LNCAP (cell line): Measurements from ENCODE around the gene MINDY4.

Experiments used
- TF ChIP-seq, protein P1 (sequence below): fragments of 450-650 bp; IDR thresholded peaks from 2 replicates; pipeline ENCODE4 v1.5.1; 2017; ENCODE audit warnings: mild to moderate bottlenecking

The MINDY4 gene

DNA sequence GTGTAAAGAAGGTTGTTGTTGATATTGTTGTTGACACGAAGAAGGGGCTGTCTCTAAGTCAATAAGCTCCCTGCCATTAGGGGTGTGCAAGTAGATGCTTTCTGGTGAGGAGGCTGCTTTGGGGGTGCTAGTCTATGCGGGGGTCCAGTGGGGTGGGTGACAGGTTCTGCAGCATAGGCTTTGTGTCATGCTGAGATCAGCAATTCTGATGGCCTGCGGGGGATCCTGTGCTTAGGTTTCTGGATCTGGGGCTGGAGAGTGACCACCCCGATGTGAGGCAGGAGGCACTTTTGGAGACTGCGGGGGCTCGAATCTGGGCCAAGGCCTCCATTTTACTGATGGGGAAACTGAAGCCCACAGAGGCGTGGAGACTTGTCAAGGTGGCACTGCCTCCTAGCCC, 145.6 kb downstream of the MINDY4 start:
- TF ChIP-seq, protein P1, sequence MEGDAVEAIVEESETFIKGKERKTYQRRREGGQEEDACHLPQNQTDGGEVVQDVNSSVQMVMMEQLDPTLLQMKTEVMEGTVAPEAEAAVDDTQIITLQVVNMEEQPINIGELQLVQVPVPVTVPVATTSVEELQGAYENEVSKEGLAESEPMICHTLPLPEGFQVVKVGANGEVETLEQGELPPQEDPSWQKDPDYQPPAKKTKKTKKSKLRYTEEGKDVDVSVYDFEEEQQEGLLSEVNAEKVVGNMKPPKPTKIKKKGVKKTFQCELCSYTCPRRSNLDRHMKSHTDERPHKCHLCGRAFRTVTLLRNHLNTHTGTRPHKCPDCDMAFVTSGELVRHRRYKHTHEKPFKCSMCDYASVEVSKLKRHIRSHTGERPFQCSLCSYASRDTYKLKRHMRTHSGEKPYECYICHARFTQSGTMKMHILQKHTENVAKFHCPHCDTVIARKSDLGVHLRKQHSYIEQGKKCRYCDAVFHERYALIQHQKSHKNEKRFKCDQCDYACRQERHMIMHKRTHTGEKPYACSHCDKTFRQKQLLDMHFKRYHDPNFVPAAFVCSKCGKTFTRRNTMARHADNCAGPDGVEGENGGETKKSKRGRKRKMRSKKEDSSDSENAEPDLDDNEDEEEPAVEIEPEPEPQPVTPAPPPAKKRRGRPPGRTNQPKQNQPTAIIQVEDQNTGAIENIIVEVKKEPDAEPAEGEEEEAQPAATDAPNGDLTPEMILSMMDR: no peak

GRCh38 chr7:30917216-30917893, 146.1 kb downstream of the MINDY4 start:
- TF ChIP-seq, protein P1: no peak

DNA sequence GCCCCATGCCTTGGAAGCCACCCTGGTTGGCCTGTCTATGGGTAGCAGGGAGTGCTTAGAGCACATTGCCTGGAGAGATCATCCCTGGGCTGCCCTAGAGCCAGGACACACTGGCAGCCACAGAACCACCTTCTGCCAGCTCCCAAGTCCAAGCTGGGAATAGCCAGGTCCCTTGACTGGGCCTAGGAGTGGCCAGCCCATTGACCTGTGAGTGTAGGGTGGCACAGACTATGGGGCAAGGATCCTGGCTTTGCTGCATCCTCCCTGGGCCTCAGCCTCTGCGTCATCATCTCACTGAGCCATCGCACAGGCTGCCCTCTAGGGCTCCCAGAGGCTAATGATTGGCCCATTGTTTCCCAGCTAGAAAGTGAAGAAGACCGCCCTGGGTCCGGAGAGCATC, 147.5 kb downstream of the MINDY4 start:
- TF ChIP-seq, protein P1: no peak

GRCh38 chr7:30920021-30920583, 148.9 kb downstream of the MINDY4 start:
- TF ChIP-seq, protein P1: no peak

GRCh38 chr7:30920584-30921539, 149.6 kb downstream of the MINDY4 start:
- TF ChIP-seq, protein P1: no peak

- TF ChIP-seq, protein P1: no peak
These were observed 150.6 kb downstream of the MINDY4 start for GRCh38 chr7:30921540-30922401.

DNA sequence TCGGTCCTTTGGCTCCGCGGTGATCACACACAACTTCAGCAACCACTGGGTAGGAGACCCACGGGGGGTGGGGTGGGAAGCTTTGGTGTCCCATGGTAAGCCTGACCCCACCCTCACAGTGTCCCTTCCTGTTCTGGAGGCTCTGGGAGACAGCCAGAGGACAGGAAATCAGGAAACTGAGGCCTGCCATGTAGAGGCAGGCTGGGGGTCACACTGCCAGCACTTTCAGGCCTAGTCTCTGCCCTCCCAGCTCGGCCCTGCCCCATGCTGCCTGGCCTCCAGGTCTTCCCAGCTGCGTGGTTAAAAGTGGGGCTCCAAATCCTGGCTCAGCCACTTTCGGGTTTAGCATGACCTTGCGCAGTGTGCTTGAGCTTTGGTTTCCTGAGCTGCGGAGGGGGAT, 151.4 kb downstream of the MINDY4 start:
- TF ChIP-seq, protein P1: no peak
